ENCODE results near the gene SLC4A7. TPM values are rescaled to one million over a fixed set of nuclear protein-coding genes. Genes with fewer than 3 reads are reported as not detected.

Gene SLC4A7
- total and polyA plus RNA-seq, 2 donors (not counting 3 experiments of a cell fraction or from before 2014, with no cell fraction given) = 7.8 to 50.9 TPM

GRCh38 chr3:27452368-27453090 lies 31.7 kb downstream of the SLC4A7 start:
- Histone ChIP-seq H3K27ac (ENCODE audit: insufficient read depth, low read depth, low read length) (no peak overlapping the region), H3K27me3 (ENCODE audit: control insufficient read depth in 2 of 2, insufficient read depth in 2 of 2, low read length in 2 of 2) (no peaks in the 10 kb centered on the region), H2AFZ (ENCODE audit: low read depth, low read length) (no peak overlapping the region), H3K79me2 (ENCODE audit: control insufficient read depth, insufficient read depth, low read length) (peaks cover 79% of the 10 kb centered on the region), H3K4me2 (ENCODE audit: insufficient read depth, low read length) (no peak overlapping the region), H3K9me3 (replicated peaks; ENCODE audit: control insufficient read depth, insufficient read depth, low read length) (no peaks in the 10 kb centered on the region), H4K20me1 (replicated peaks; ENCODE audit: control insufficient read depth, extremely low read depth, insufficient read depth, low read length) (no peaks in the 10 kb centered on the region), H3K9ac (replicated peaks; ENCODE audit: extremely low read depth, insufficient read depth, low read length) (no peak overlapping the region), H3K36me3 (ENCODE audit: control insufficient read depth in 2 of 2, extremely low read depth in 1 of 2, insufficient read depth in 2 of 2, low read length in 2 of 2) (peaks cover 0 to 3% of the 10 kb centered on the region in 2 experiments), H3K9me1 (replicated peaks; ENCODE audit: control insufficient read depth, extremely low read depth, insufficient read depth, low read length) (no peaks in the 10 kb centered on the region), H3K4me1 (ENCODE audit: control insufficient read depth, extremely low read depth, insufficient read depth, low read length) (no peaks in the 10 kb centered on the region), H3K4me3 (replicated peaks in 1 of 3; ENCODE audit: insufficient read depth in 1 of 3, low read depth in 1 of 3, low read length in 3 of 3) (no peak overlapping the region)
- ChIA-PET POLR2A (no interaction called here), CTCF (interaction anchor here (1.0 to 1.5 kb wide), 5 partner anchors 13 to 229 kb away, joined by 3 to 7 read pairs (median 3); no protein-coding TSS in a partner anchor)
- no TSS peak for BruUV-seq (replicated peaks)
- dilution Hi-C loops (cut with MboI; ENCODE audit: extremely low pct_ligation_motif_present, low sequenced_read_pairs) (no loop called here), intact Hi-C loops (cut with micrococcal nuclease) (loop anchor here (10.0 kb wide), 1 partner anchor 892 kb away; the partner anchor contains the start of genes AZI2 and ZCWPW2)
- TF ChIP-seq POLR2A (IDR thresholded peaks at IDR 0.05; ENCODE audit: low read depth, low read length) (no peak), MYC (IDR thresholded peaks at IDR 0.05; ENCODE audit: low read depth, low read length) (no peak), EZH2 (IDR thresholded peaks at IDR 0.05; ENCODE audit: borderline replicate concordance, low read depth, low read length, severe bottlenecking) (no peak), MAX (IDR thresholded peaks at IDR 0.05; ENCODE audit: insufficient read depth, insufficient read length) (no peak), JUN (IDR thresholded peaks at IDR 0.05; ENCODE audit: borderline replicate concordance, insufficient read depth, insufficient read length, low read depth) (no peak), CTCF (IDR thresholded peaks at IDR 0.05; ENCODE audit: extremely low read depth in 1 of 2, insufficient read depth in 1 of 2, low read depth in 1 of 2, low read length in 2 of 2) (no peak), FOS (IDR thresholded peaks at IDR 0.05; ENCODE audit: borderline replicate concordance, insufficient read depth, low read length) (no peak)
- DNase-seq (ENCODE audit: low read depth, low spot score) (peak; percentile 60), FAIRE-seq (no peak)

Measured in endothelial cell of umbilical vein (primary cell).